ENCODE results near the gene SENP8. TPM values are rescaled to one million over a fixed set of nuclear protein-coding genes. Genes with fewer than 3 reads are reported as not detected.

The SENP8 gene
- total RNA-seq, 4 donors from 2014 or later = 0.75 to 2.3 (median 1.9) TPM

Other genes with a start within 250 kb of the SENP8 start
- gene MYO9A, start 253 bp upstream of the SENP8 start, total RNA-seq = 10 to 100 TPM; 53.2 to 72.7 (median 57.2) TPM
- under 1 TPM in 1 of 4 donors, not detected in 3; 0.65 TPM for gene GRAMD2A, start 79.4 kb downstream of the SENP8 start, total RNA-seq
- gene PKM, start 112.8 kb downstream of the SENP8 start, total RNA-seq = 100 to 1,000 TPM; 119 to 353 (median 168) TPM
- 10 to 100 TPM; 51.3 to 84.0 (median 64.8) TPM for gene PARP6, start 154.2 kb downstream of the SENP8 start, total RNA-seq
- gene CELF6, start 201.8 kb downstream of the SENP8 start, total RNA-seq = 1 to 10 TPM in 3 of 4 donors, under 1 TPM in 1; 0.49 to 3.2 (median 2.2) TPM

Measured in subcutaneous adipose tissue (tissue), 4 donors.